Measurements from ENCODE around the gene ENOX1.

The ENOX1 gene

GRCh38 chr13:43273362-43273761 lies 513.4 kb downstream of the ENOX1 start:
- DNase-seq: no peak

- DNase-seq: no peak
These were observed 513.9 kb downstream of the ENOX1 start for GRCh38 chr13:43272851-43273250.

GRCh38 chr13:43271152-43271551 lies 515.6 kb downstream of the ENOX1 start:
- DNase-seq: no peak

- no peak for DNase-seq
These were observed 516.5 kb downstream of the ENOX1 start for GRCh38 chr13:43270130-43270830.

- no peak for DNase-seq
These were observed 517.7 kb downstream of the ENOX1 start for GRCh38 chr13:43269037-43269481.

GRCh38 chr13:43268632-43269031 lies 518.1 kb downstream of the ENOX1 start:
- no peak for DNase-seq

GRCh38 chr13:43267916-43268315 lies 518.9 kb downstream of the ENOX1 start:
- DNase-seq: no peak

- DNase-seq: no peak
These were observed 519.7 kb downstream of the ENOX1 start for GRCh38 chr13:43266936-43267615.

GRCh38 chr13:43265028-43265427 lies 521.7 kb downstream of the ENOX1 start:
- DNase-seq: no peak

- no peak for DNase-seq
These were observed 522.3 kb downstream of the ENOX1 start for GRCh38 chr13:43264458-43264857.

GRCh38 chr13:43263047-43263446 lies 523.7 kb downstream of the ENOX1 start:
- no peak for DNase-seq

GRCh38 chr13:43260999-43261398 lies 525.8 kb downstream of the ENOX1 start:
- no peak for DNase-seq

GRCh38 chr13:43258771-43259170 lies 528.0 kb downstream of the ENOX1 start:
- DNase-seq: no peak

- DNase-seq: no peak
These were observed 529.0 kb downstream of the ENOX1 start for GRCh38 chr13:43257765-43258164.

- no peak for DNase-seq
These were observed 534.8 kb downstream of the ENOX1 start for GRCh38 chr13:43251961-43252360.

GRCh38 chr13:43246382-43246781 lies 540.4 kb downstream of the ENOX1 start:
- DNase-seq: no peak

GRCh38 chr13:43245374-43245964 lies 541.3 kb downstream of the ENOX1 start:
- no peak for DNase-seq

- DNase-seq: peak; percentile 37 to 62
These were observed 542.3 kb downstream of the ENOX1 start for GRCh38 chr13:43244481-43244880.

GRCh38 chr13:43243711-43244110 lies 543.1 kb downstream of the ENOX1 start:
- no peak for DNase-seq

GRCh38 chr13:43242040-43242439 lies 544.7 kb downstream of the ENOX1 start:
- no peak for DNase-seq

- DNase-seq: peak in 1 of 2 donors; percentile 2
These were observed 546.5 kb downstream of the ENOX1 start for GRCh38 chr13:43240278-43240677.

- DNase-seq: no peak
These were observed 547.4 kb downstream of the ENOX1 start for GRCh38 chr13:43239275-43239840.

GRCh38 chr13:43238341-43239083 lies 548.3 kb downstream of the ENOX1 start:
- no peak for DNase-seq
